RWPE2 (cell line): ENCODE measurements around the gene MCM6.
"Not testable (repeated sequence)": the region's sequence is repeated elsewhere in the genome, so short reads cannot be mapped to it uniquely, and the experiment has no call there.

Experiments used
- ATAC-seq: fragments of 200-7000 bp; cut with Tn5 transposase; 3 replicates; pipeline ENCODE4 v1.9.1; 2021; ENCODE audit warnings: low read depth
- DNase-seq: peaks from one replicate; pipeline ENCODE4 v3.0.0-alpha.2; 2020; ENCODE audit warnings: low spot score
- H3K27ac ChIP-seq: fragments of 450-650 bp; 2 replicates; pipeline ENCODE4 v1.5.1; 2017; ENCODE audit warnings: mild to moderate bottlenecking; ENCODE audit not compliant: poor library complexity, severe bottlenecking
- H3K27me3 ChIP-seq: fragments of 250-450 bp; sonication (Bioruptor Pico); 2 replicates; pipeline ENCODE4 v1.5.1; 2021; ENCODE audit warnings: mild to moderate bottlenecking, moderate library complexity; ENCODE audit not compliant: insufficient read depth, poor library complexity, severe bottlenecking
- H3K36me3 ChIP-seq: fragments of 250-450 bp; sonication (Bioruptor Pico); 2 replicates; pipeline ENCODE4 v1.5.1; 2020; ENCODE audit warnings: low read depth, mild to moderate bottlenecking, moderate library complexity
- H3K4me1 ChIP-seq: fragments of 250-450 bp; sonication (Bioruptor Pico); 2 replicates; pipeline ENCODE4 v1.5.1; 2021; ENCODE audit warnings: mild to moderate bottlenecking, moderate library complexity; ENCODE audit not compliant: insufficient read depth, poor library complexity, severe bottlenecking
- H3K4me3 ChIP-seq: fragments of 250-450 bp; sonication (Bioruptor Pico); 2 replicates; pipeline ENCODE4 v1.5.1; 2021; ENCODE audit warnings: mild to moderate bottlenecking, moderate library complexity; ENCODE audit not compliant: severe bottlenecking
- H3K9me3 ChIP-seq: fragments of 250-450 bp; sonication (Bioruptor Pico); 2 replicates; pipeline ENCODE4 v1.5.1; 2021; ENCODE audit warnings: mild to moderate bottlenecking, moderate library complexity; ENCODE audit not compliant: severe bottlenecking
- TF ChIP-seq, protein P1 (sequence below): fragments of 450-650 bp; IDR thresholded peaks from one replicate; pipeline ENCODE4 v1.5.1; 2017; ENCODE audit warnings: mild to moderate bottlenecking, moderate library complexity; ENCODE audit not compliant: poor library complexity, severe bottlenecking

The MCM6 gene

DNA sequence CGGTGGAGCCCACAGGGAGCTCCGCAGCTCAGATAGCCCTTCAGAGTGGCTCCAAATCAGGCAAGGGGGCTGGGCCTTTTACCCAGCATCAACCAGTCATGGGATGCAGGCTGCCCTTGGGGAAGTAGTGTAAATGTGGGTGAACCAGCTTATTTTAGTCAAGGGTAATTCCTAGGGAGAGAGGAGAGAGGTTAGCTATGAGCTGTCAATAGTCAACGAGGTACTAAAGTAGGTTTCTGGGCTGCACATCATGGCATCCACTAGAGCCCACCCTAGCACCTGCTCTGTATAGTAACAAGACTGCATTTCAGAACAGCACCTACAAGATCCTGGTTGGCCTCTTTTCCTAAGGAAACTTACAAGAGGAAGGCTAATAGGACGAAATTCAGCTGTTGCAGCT, 9.5 kb upstream of the MCM6 start:
- TF ChIP-seq, protein P1, sequence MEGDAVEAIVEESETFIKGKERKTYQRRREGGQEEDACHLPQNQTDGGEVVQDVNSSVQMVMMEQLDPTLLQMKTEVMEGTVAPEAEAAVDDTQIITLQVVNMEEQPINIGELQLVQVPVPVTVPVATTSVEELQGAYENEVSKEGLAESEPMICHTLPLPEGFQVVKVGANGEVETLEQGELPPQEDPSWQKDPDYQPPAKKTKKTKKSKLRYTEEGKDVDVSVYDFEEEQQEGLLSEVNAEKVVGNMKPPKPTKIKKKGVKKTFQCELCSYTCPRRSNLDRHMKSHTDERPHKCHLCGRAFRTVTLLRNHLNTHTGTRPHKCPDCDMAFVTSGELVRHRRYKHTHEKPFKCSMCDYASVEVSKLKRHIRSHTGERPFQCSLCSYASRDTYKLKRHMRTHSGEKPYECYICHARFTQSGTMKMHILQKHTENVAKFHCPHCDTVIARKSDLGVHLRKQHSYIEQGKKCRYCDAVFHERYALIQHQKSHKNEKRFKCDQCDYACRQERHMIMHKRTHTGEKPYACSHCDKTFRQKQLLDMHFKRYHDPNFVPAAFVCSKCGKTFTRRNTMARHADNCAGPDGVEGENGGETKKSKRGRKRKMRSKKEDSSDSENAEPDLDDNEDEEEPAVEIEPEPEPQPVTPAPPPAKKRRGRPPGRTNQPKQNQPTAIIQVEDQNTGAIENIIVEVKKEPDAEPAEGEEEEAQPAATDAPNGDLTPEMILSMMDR: no peak
- DNase-seq (no peak), ATAC-seq (no peak)
- Histone ChIP-seq H3K4me1 (no peaks in the 10 kb centered on the region), H3K4me3 (no peak overlapping the region), H3K9me3 (no peaks in the 10 kb centered on the region), H3K36me3 (no peaks in the 10 kb centered on the region), H3K27me3 (no peaks in the 10 kb centered on the region), H3K27ac (no peak overlapping the region)

DNA sequence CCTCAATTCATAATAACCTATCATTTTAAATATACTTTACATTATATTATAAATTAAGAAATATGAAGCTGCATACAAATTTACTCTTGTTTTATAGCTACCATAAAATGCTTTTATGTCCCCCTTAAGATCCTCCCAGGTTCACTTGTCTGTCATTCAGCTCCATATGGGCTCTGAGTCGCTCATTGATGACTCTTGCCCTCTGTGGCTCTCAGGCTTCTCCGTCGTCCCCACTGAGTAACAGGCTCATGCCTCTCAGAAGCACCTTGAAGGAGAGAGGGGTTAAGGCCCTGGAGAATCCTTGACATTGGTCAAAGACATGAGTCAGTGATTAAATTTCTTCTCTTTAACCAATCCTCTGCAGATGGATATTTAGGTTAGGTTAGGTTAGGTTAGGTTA, 6.2 kb upstream of the MCM6 start:
- DNase-seq: no peak
- H3K27ac ChIP-seq: no peak overlapping the region

DNA sequence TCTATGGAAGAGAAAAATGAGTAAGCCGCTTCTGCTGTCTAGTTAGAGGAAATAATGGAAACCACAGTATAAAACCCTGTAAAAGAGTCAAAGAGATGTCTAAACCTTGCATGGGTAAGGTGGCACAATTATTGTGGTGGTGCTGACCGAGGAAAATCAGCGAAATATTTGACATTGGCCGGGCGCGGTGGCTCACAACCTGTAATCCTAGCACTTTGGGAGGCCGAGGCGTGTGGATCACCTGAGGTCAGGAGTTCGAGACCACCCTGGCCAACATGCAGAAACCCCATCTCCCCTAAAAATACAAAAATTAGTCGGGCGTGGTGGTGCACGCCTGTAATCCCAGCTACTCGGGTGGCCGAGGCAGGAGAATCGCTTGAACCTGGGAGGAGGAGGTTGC, 527 bp upstream of the MCM6 start:
- not testable (repeated sequence) for DNase-seq, H3K27ac ChIP-seq, H3K9me3 ChIP-seq, ATAC-seq, H3K27me3 ChIP-seq
- peaks cover 11% of the 10 kb centered on the region for H3K4me1 ChIP-seq
- H3K4me3 ChIP-seq: peak overlapping the region; percentile 58
- H3K36me3 ChIP-seq: peaks cover 30% of the 10 kb centered on the region

More for the DNA sequence above, 6.2 kb upstream of the MCM6 start:
- no peak for ATAC-seq
- Histone ChIP-seq H3K9me3 (no peaks in the 10 kb centered on the region), H3K27me3 (no peaks in the 10 kb centered on the region), H3K36me3 (no peaks in the 10 kb centered on the region), H3K4me3 (no peak overlapping the region), H3K4me1 (no peaks in the 10 kb centered on the region)
- TF ChIP-seq, protein P1: no peak

DNA sequence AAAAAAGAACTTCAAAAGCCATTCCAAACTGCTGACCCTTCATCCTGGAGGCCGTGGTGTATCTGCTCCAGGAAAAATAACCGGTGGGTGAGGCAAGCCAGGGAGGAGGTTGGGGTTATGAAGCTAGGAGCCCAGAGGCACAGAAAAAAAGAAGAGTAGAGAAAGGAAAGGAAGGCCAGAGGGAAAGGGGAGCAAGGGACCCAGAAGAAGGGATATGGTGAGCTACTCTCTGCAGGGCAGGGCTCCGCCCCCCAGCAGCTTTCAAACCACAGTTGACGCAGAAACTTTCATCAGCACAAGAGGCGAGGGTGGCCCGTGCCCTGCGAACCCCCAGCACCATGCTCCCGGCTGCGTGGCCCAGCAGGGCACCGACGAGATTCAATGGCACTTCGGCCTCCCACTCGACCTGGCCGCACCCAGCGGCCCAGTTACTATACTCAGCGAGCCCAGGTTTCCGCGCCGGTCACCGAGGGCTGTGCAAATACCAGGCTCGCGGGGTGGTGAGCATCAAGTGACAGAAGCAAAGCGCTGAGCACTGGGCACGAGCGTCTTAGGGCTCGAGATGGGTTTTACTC, 665 bp downstream of the MCM6 start:
- H3K9me3 ChIP-seq: no peaks in the 10 kb centered on the region
- peaks cover 42% of the 10 kb centered on the region for H3K36me3 ChIP-seq
- peaks cover 11% of the 10 kb centered on the region for H3K4me1 ChIP-seq
- peak; percentile 66 for ATAC-seq
- no peak for DNase-seq
- peak overlapping the region; percentile 58 for H3K4me3 ChIP-seq
- H3K27me3 ChIP-seq: no peaks in the 10 kb centered on the region
- H3K27ac ChIP-seq: peak overlapping the region; percentile 49
- TF ChIP-seq, protein P1: no peak

DNA sequence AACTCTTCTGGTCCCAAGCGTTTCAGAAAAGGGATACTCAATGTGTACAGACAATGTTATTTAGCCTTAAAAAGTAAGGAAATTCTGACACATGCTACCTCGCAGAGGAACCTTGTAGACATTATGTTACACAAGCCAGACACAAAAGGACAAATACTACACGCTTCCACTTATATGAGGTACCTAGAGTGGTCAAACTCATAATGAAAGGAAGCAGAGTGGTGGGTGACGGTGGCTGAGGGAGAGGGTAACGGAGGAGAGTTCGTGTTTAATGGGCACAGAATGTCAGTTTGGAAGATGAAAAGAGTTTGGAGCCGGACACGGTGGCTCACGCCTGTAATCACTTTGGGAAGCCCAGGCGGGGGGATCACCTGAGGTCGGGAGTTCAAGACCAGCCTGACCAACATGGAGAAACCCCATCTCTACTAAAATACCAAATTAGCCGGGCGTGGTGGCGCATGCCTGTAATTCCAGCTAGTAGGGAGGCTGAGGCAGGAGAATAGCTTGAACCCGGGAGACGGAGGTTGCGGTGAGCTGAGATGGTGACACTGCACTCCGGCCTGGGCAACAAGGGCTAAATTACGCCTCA, 1.4 kb downstream of the MCM6 start:
- peak overlapping the region; percentile 58 for H3K4me3 ChIP-seq
- H3K36me3 ChIP-seq: peaks cover 49% of the 10 kb centered on the region
- ATAC-seq: no peak
- peaks cover 11% of the 10 kb centered on the region for H3K4me1 ChIP-seq
- no peaks in the 10 kb centered on the region for H3K9me3 ChIP-seq
- H3K27ac ChIP-seq: no peak overlapping the region
- no peaks in the 10 kb centered on the region for H3K27me3 ChIP-seq
- TF ChIP-seq, protein P1: no peak
- DNase-seq: no peak
